GM18505 (cell line): ENCODE results near the gene NRDC.

Experiments used
- ATAC-seq: cut with Tn5 transposase; IDR thresholded peaks from one replicate; pipeline ENCODE4 v1.9.1; 2021; ENCODE audit not compliant: unreplicated experiment
- POLR2A ChIP-seq: IDR thresholded peaks from 4 replicates; pipeline ENCODE4 v1.6.1; 2011; ENCODE audit warnings: borderline replicate concordance; ENCODE audit not compliant: insufficient read depth, insufficient read length; ENCODE audit errors: extremely low read depth

Gene NRDC

GRCh38 chr1:51753969-51754368 is 124.6 kb downstream of the NRDC start:
- TF ChIP-seq POLR2A = no peak
- no peak for ATAC-seq

GRCh38 chr1:51752073-51752948 is 126.2 kb downstream of the NRDC start:
- ATAC-seq = no peak
- TF ChIP-seq POLR2A = no peak

GRCh38 chr1:51750729-51751128 is 127.8 kb downstream of the NRDC start:
- TF ChIP-seq POLR2A = no peak
- no peak for ATAC-seq

- no peak for TF ChIP-seq POLR2A
Measured at GRCh38 chr1:51750218-51750617, 128.3 kb downstream of the NRDC start.

GRCh38 chr1:51749151-51749550 is 129.4 kb downstream of the NRDC start:
- no peak for TF ChIP-seq POLR2A
- no peak for ATAC-seq

More at GRCh38 chr1:51750218-51750617, 128.3 kb downstream of the NRDC start:
- no peak for ATAC-seq

GRCh38 chr1:51745304-51745570 is 133.3 kb downstream of the NRDC start:
- TF ChIP-seq POLR2A = no peak
- no peak for ATAC-seq

- no peak for TF ChIP-seq POLR2A
Measured at GRCh38 chr1:51744506-51745303, 133.8 kb downstream of the NRDC start.

GRCh38 chr1:51741121-51741681 is 137.3 kb downstream of the NRDC start:
- TF ChIP-seq POLR2A = no peak
- no peak for ATAC-seq

More at GRCh38 chr1:51744506-51745303, 133.8 kb downstream of the NRDC start:
- no peak for ATAC-seq

GRCh38 chr1:51740652-51741051 is 137.9 kb downstream of the NRDC start:
- ATAC-seq = no peak
- no peak for TF ChIP-seq POLR2A
